ENCODE data around the gene TMEM88.
"Not testable (repeated sequence)": the region's sequence is repeated elsewhere in the genome, so short reads cannot be mapped to it uniquely, and the experiment has no call there.

TMEM88 gene

GRCh38 chr17:7854851-7855659 lies at the start of gene TMEM88:
Gene TMEM88, plus strand, starts transcription at chr17:7855066. Its CDS starts 9 bp downstream, at chr17:7855075.
- no peak for DNase-seq (ENCODE audit: low read depth in 1 of 2, low spot score in 1 of 2)

DNA sequence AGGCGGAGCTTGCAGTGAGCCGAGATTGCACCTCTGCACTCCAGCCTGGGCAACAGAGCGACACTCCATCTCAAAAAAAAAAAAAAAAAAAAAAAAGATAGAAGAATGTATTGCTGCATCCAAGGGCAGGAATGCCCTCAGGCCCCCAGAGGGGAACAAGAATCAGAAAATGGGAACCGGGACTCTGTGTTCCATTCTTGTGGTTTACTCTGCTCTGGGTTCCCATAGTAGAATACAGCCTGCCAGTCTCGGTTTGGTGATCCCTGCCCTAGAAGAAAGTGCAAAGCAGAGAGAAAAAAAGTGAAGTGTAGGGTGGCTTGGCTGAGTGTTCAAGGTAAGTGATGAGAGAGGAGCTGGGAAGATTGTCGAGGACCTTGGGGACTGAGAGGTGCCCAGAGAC lies 48.3 kb upstream of the TMEM88 start:
- DNase-seq (ENCODE audit: low read depth in 1 of 2, low spot score in 1 of 2), result no peak

- no peak for DNase-seq (ENCODE audit: low read depth in 1 of 2, low spot score in 1 of 2)
Observed at GRCh38 chr17:7807206-7807605, 47.7 kb upstream of the TMEM88 start.

DNA sequence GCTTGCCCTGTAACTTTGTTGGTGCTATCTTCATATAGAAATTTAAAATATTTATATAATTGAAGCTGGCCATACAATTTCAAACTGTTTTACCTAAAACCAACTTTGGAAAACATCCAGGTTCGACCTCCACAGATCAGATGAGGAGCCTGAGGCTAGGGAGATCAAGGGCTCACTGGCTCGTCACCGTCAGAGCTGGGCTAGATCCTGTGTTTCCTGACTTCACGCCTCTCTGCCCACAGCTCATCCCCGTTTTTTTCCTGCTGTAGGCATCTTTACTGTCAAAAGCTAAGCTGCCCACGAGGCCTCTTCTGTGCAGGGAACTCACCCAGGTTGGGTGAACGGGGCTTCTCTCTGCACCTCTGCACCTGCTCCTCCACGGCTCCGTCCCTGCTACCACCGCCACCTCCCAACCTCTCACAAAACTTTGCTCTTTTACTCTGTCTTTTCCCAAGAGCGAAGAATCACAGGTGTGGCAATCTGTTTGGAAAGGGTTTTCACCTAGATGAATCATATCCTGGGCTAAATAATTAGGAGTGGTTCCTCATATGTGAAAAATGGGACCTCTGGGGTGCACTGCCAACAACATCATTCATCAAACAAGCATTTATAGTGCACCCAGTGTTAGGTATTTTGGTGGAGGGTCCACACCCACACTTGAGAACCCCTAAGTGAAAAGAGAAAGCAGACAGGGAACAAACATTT lies 45.6 kb upstream of the TMEM88 start:
- no peak for DNase-seq (ENCODE audit: low read depth in 1 of 2, low spot score in 1 of 2)

DNA sequence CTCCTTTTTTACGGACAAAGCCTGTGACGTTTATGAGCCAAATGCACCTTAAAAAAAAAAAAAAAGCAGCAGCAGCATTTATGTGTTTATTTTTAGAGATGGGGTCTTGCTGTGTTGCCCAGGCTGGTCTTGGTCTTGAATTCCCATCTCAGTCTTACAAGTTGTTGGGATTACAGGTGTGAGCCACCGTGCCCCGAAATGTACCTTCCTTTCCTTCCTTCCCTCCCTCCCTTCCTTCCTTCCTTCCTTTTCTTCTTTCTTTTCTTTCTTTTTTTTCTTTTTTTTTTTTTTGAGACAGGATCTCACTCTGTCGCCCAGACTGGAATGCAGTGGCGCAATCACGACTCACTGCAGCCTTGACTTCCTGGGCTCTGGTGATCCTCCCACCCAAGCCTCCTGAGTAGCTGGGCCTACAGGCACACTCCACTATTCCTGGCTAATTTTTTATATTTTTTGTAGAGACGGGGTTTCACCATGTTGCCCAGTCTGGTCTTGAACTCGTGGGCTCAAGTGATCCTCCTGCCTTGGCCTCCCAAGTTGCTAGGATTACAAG lies 45.0 kb upstream of the TMEM88 start:
- DNase-seq (ENCODE audit: low read depth in 1 of 2, low spot score in 1 of 2), result not testable (repeated sequence)

- DNase-seq (ENCODE audit: low read depth in 1 of 2, low spot score in 1 of 2), result no peak
Observed at GRCh38 chr17:7811251-7811650, 43.6 kb upstream of the TMEM88 start.

GRCh38 chr17:7814969-7815368 lies 39.9 kb upstream of the TMEM88 start:
- no peak for DNase-seq (ENCODE audit: low read depth in 1 of 2, low spot score in 1 of 2)

- no peak for DNase-seq (ENCODE audit: low read depth in 1 of 2, low spot score in 1 of 2)
Observed at GRCh38 chr17:7816926-7817642, 37.8 kb upstream of the TMEM88 start.

DNA sequence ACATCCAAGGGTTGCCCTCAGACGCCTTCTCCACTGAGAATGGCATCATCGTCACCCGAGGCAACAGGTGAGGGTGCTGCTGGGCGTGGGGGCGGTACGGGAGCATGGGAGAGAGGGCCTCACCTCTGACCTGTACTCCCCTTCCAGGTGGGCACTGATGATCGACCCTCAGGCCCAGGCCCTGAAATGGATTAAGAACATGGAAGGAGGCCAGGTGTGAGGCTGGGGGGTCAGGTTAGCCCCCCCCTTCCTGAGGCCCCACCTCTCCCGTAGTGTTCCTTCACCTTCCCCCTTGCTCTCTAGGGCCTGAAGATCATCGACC lies 37.3 kb upstream of the TMEM88 start:
- no peak for DNase-seq (ENCODE audit: low read depth in 1 of 2, low spot score in 1 of 2)

DNA sequence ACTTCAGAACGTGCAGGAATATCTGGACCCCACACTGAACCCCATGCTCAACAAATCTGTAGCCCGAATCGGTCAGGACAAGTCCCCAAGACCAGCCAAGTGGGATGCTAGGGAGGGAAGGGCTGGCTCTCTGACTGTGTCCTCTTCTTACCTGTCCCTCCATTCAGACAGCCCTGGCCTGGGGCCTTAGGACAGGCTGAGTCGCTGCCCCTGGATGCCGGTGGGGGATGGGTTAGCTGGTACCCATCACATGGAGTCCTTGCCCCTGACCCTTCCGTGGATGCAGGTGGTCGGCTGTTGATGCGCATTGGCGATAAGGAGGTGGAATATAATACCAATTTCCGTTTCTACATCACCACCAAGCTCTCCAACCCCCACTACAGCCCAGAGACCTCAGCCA lies 36.8 kb upstream of the TMEM88 start:
- no peak for DNase-seq (ENCODE audit: low read depth in 1 of 2, low spot score in 1 of 2)

GRCh38 chr17:7818746-7819645 lies 35.9 kb upstream of the TMEM88 start:
- no peak for DNase-seq (ENCODE audit: low read depth in 1 of 2, low spot score in 1 of 2)

DNA sequence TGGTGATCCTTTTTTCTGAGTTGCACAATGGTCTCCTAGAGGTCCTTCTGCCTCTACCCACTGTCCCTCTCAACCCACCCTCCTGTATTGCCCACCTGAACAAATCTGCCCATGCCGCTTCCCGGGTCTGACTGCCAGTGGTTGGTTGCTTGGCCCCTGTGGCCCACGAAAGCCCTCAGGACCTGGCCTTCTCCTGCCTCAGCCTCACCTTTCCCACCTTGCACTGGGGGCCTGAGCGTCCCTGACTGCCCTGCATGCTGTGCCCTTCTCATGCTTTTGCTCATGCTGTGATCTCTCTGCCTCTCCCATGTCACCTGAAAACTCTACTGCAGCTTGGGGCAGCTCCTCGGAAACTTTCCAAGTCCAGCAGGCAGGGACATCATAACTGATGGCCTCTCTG lies 34.6 kb upstream of the TMEM88 start:
- DNase-seq (ENCODE audit: low read depth in 1 of 2, low spot score in 1 of 2), result no peak

DNA sequence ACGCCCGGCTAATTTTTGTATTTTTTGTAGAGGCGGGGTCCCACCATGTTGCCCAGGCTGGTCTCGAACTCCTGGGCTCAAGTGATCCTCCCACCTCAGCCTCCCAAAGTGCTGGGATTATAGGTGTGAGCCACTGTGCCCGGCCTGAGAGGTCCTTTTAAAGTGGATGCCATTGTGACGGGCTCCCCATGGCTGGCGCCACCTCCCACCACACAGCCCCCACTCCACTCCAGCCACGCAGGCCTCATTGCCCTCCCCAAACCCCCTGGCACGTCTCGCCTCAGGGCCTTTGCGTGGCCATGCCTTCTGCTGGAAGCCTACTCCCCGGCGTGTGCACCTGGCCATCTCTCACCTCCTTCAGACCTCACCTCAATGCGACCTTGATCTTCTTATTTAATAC lies 32.7 kb upstream of the TMEM88 start:
- DNase-seq (ENCODE audit: low read depth in 1 of 2, low spot score in 1 of 2), result no peak

DNA sequence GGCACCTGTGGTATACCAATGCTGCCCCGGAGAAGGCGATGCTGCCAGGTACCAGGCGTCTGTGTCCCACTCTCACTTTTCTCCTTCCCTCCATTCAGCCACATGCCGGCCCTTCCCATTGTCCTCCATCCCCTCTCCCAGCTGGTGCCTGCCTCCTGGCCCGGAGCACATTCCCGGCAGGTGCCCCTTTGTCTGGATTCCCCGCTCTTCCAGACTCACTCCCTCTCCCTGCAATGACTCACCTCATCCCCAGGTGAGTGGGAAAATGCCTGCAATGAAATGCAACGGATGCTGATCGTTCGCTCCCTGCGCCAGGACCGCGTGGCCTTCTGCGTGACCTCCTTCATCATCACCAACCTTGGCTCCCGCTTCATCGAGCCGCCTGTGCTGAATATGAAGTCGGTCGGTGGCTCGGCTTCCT lies 31.3 kb upstream of the TMEM88 start:
- DNase-seq (ENCODE audit: low read depth in 1 of 2, low spot score in 1 of 2), result no peak

DNA sequence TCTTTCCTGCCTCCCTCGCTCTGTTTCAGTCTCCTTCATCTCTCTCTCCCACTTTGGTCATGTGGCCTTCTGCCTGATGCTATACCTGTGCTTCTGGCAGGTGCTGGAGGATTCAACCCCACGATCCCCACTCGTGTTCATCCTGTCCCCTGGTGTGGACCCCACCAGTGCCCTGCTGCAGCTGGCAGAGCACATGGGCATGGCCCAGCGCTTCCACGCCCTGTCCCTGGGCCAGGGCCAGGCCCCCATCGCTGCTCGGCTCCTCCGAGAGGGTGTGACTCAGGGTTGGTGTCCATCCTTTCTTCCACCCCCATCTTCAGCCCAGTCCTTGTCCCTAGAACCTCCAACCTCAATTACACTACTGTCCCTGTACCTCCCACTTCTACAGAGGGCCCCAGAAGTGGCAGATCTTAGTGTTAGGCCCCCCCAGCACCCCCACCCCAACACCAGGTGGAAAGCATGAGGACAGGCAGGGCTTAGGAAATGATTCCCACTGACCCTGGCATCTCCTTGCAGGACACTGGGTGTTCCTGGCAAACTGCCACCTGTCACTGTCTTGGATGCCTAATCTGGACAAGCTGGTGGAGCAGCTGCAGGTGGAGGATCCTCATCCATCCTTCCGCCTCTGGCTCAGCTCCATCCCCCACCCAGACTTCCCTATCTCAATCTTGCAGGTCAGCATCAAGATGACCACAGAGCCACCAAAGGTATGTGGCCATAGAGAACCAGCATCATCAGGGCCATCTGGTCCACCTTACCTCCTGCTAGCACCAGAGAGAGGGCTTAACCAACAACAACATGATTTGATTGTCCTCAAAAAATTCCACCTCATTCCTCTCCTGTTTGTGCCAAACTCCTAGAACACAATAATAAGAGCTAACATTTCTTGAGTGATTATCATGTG lies 30.6 kb upstream of the TMEM88 start:
- DNase-seq (ENCODE audit: low read depth in 1 of 2, low spot score in 1 of 2), result no peak

DNA sequence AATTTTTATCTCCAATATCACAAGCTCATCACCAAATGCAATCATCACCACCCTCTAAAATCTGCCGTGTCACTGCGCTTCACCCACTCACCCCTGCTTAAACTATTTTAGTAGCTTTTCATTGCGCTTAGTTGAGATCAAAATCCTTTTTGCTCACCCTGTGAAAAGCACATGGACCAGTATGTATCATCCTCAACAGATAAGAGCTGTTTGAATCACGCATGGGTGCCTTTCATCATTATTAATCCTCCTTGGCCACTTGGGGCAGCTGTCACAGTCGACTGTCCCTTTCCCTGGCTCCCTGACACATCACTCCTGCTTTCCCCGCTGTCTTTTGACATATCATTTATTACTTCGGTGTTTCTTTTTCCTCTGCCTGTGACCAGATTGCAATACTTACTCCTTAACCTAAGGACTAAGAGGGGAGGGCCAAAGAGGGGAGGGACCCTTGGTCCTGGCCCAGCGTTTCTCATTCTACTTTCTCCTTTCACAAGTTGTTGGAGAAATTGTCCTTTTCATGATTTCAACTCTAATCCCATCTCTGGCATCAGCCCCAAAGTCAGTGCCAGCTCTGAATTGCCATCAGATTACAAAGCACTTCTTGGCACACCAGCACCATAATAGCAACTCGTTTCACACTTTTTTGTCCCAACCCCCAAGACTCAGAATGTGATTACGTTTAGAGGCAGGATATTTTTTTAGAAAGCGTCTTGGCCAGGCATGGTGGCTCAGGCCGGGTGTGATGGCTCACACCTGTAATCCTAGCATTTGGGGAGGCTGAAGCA lies 29.5 kb upstream of the TMEM88 start:
- DNase-seq (ENCODE audit: low read depth in 1 of 2, low spot score in 1 of 2), result no peak

GRCh38 chr17:7830616-7831015 lies 24.2 kb upstream of the TMEM88 start:
- DNase-seq (ENCODE audit: low read depth in 1 of 2, low spot score in 1 of 2), result no peak

DNA sequence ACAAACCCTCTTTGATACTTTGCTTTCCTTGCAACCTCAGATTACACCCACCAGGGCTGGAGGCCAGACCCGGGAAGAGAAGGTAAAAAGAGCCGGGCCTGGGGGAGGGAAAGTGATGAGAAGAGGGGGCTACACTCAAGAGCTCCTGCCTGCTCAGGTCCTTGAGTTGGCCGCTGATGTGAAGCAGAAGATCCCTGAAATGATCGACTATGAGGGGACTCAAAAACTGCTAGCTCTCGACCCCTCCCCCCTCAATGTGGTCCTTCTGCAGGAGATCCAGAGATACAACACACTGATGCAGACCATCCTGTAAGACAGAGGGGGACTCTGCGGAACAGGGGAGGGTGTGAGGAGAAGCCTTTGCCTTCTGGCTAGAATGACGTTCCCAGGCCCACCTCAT lies 23.6 kb upstream of the TMEM88 start:
- no peak for DNase-seq (ENCODE audit: low read depth in 1 of 2, low spot score in 1 of 2)

DNA sequence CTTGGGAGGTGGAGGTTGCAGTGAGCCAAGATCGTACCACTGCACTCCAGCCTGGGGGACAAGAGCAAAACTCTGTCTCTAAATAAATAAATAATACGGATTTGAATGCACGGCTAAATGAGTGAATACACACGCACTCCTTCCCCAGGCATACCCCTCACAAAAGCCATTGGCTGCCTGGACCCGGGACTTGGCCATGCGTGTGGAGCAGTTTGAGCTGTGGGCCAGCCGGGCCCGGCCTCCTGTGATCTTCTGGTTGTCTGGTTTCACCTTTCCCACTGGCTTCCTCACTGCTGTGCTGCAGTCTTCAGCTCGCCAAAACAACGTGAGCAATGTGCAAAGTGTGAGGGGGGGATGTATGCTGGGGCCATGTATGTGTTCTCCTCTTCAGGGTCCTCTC lies 22.4 kb upstream of the TMEM88 start:
- DNase-seq (ENCODE audit: low read depth in 1 of 2, low spot score in 1 of 2), result no peak
